HG02763 (cell line): ENCODE data around the gene DENND6B.
A peak's percentile ranks its signal among the peaks of the same experiment; 100 is the strongest.

Experiments used
- ATAC-seq: cut with Tn5 transposase; IDR thresholded peaks from one replicate; pipeline ENCODE4 v1.9.1; 2021; ENCODE audit warnings: mild to moderate bottlenecking, moderate library complexity; ENCODE audit not compliant: unreplicated experiment

Gene DENND6B

DNA sequence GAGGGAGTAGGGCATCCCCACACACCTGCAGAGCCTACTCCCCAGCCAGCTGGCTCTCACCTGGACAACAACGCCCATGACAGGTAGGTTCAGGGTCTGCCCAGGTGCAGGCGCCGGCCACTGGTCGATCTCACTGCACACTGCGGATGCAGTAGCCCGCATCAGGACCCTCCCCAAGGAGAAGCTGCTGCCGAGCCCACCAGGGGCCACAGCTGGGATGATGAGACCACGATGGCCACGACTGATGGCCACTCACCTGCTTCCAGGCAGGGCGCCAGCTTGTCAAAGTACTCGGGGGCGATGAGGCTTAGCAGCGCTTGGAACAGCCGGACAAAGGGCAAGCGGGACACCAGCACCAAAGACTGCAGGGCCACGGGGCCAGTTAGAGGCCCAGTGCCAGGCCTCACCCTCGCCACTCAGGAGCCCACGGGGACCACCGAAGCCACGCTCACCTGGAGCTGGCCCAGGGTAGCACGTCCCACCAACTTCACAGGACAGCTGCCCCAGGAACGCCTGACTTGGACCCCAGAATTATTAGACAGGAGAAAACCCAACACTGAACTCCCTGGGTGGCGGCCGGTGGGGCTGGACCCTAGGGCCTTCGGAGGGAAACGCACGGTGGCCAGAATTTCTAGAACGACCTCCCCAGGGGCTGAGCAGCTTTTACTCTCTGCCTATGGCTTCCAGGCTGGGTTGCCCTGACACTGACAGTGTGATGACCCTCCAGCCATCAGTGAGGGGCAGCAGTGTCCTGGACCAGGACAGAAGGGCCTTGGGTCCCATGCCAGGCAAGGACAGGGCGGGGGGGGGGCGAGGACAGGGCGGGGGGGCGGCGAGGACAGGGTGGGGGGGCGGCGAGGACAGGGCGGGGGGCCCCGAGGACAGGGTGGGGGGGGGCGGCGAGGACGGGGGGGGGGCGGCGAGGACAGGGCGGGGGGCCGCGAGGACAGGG lies 10.4 kb downstream of the DENND6B start:
- ATAC-seq = no peak

DNA sequence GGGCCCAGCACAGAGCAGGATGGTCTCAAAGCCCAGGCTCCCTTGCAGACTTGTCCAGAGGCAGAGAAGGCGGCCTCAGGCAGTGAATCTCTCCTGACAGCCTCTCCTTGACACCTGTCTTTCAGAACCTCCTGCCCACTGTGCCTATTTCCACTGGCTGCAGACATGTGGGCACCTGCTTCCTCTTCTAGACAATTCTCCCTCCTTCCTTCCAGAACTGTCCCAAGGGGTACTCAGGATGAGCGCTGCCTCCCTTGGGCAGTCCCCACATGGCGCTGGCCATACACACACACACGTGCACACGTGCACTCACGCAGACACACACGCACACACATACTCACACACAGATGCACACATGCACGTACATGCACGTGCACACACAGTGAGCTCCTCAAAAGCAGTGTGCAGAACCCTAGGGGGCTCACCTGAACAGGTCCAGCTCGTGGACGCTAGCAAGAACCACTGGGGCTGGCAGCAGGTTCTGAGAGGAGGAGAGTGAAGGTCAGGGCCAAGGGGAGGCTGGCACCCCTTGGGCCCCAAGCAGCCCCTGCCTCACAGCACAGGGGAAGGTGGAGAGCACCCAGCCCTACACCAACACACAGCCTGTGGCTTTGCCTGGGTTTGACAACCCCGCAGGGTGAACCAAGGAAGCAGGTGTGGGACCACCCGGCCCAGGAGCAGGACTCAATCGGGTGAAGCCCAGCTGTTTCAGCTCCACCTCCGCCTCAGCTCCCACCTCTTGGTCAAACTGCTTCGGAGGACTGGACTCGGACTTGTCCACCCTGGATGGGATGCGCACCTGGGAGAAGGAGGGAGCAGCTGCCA lies 11.3 kb downstream of the DENND6B start:
- ATAC-seq = no peak

DNA sequence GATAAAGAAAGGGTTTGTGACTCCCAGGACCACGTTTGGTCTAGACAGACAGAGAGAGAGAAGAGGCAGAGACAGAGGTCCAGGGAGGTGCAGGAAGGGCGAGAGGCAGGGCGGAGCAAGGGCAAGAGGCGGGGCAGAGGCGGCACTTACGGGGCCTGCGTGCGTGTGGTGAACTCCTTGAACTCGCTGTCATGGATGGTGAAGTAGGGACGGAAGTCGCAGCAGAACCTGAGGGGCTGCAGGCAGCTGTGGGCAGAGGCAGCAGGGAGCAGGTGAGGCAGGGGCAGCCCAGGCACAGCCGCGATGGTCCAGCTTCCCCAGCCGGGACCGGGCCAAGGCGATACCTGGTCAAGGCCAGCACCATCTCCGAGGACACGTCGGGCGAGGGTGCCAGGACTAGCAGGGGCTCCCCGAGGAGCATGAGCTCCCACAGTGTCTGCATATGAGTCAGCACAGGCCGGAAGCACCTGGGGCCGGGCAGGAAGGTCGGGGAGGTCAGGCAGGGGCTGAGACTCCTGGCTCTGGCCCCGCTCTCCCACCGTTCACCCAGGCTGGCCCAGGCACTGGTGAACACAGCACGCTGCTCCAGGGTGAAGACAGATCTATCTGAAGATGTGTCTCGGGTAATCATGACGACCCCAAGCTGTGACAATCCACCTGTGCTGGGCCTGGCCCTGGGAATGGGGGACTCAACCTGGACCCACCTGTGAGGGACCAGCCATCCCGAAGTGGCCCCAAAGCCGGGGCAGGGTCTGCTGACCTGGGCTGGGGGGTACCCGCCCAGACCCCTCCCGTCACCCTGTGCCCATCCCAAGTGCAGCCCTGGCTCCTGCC lies 12.1 kb downstream of the DENND6B start:
- peak; percentile 67 for ATAC-seq

DNA sequence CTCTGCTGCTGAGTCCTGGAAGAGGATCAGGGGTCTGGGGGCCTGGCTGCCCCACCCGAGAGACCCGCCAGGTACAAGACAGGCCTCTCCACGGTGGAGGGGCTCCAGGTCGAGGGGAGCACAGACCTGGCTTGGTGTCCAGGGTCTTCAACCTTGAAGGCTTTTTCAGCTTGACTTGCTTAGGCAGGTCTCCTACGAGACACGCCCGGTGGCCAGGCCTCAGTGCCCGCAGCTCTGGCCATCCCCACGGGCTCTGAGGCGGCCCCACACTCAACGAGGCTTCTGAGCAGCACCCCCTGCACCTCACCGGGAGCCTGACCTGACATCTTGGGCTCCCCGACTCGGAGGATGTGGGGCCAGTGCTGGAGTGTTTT lies 12.7 kb downstream of the DENND6B start:
- no peak for ATAC-seq

DNA sequence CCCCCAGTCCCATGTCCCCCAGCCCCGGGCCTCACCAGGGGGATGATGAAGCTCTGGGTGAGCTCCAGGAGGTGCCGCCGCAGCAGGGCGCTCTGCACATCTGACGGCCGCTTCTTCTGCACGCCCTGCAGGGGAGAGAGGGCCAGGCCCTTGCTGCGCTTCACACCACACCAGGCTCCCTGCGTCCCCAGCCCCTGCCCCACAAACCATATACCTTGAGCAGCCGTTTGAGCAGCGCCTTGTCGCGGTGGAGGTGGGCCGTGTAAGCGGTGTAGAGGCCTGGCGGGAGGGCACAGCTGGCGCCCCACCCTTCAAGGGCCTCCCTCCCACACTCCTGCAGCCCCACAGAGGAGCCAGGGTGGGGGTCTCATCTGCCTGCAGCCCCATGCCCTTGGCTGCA lies 13.2 kb downstream of the DENND6B start:
- ATAC-seq = no peak

DNA sequence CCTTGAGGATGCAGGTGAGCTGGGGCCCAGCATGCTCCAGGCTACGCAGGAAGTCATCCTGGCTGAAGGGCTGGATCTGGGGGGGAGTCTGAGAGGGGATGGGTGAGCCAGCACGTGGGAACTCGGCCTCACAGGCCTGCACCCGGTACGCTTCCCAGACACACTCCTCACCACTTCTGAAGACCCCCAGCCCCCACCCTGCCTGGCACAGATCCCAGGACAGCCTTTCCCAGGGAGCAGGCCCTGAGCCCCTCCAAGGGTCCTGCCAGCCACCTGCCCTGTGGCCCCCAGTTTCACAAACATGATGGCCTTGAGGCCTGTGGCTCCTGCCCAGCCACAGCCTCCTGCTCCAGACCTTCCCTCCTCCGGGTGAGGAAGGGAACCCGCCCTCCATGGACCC lies 13.8 kb downstream of the DENND6B start:
- ATAC-seq = no peak

DNA sequence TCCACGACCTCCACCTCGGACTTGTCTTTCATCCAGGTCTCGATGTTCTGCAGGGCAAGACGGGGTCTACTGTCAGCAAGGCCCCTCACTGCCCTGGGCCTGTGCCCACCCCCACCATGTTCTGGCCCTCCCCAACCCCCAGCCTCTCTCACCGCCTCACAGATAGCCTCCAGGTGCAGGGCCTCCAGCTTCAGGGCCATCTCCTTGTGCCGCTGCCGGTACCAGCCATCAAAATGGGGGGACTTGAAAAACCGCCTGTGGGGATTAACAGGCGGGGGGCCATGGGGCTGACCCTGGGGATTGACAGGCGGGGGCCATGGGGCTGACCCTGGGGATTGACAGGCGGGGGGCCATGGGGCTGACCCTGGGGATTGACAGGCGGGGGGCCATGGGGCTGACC lies 14.4 kb downstream of the DENND6B start:
- no peak for ATAC-seq

DNA sequence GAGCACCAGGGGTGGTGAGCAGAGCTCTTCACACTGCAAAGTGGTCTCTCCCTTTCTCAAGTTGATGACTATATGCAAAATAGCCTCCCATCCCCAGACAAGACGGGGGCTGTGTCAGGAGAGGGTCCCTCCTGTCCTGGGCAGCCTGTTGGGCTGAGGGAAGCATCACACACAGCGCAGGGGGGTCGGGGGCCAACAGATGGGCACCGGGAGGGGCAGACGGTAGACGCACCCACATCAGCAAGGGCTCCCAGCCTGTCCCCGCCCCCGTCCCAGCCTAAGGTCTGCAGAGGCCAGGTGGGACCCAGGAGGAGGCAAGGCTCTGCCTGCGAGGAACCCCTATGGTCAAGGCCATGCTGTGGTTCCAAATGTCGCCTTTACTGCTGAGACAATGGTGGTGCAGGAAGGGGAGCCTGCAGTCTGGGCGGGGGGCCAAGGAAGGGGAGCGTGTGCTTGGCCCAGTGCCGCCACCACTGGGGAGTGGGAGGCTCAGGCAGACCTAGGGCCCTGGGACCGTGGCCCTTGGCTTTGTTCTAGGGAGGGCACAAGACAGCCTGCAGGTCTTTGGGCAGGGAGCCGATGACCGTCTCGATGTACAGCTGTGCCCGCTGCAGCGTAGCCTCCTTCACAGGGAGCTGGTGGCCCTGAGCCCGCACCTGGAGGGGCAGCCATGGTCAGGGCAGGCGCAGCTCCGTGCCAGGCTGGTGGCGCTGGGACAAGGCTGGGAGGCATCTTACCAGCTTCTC lies 15.0 kb downstream of the DENND6B start:
- no peak for ATAC-seq

DNA sequence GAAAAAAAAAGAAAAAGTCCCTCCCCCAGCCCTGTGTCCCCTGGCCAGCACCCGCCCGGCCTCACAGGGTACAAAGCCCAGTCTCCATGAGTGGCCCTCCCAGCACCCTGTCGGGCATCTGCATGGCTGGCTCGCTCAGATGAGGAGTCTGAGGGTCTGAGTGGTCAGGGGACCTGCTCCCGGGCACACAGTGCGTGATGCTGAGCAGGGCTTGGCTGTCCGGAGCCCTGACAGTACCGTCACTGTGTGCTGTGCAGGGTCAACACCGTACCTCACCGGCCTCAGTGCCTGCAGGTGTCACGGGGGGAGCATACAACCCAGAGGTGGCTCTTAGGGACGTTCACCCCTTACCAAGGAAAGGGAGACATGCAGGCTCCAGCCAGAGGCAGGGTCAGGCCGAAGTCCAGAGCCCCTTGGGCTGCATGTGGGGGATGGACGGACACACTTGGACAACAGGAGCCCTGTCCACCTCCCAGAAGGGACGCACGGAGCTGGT lies 15.8 kb downstream of the DENND6B start:
- no peak for ATAC-seq

DNA sequence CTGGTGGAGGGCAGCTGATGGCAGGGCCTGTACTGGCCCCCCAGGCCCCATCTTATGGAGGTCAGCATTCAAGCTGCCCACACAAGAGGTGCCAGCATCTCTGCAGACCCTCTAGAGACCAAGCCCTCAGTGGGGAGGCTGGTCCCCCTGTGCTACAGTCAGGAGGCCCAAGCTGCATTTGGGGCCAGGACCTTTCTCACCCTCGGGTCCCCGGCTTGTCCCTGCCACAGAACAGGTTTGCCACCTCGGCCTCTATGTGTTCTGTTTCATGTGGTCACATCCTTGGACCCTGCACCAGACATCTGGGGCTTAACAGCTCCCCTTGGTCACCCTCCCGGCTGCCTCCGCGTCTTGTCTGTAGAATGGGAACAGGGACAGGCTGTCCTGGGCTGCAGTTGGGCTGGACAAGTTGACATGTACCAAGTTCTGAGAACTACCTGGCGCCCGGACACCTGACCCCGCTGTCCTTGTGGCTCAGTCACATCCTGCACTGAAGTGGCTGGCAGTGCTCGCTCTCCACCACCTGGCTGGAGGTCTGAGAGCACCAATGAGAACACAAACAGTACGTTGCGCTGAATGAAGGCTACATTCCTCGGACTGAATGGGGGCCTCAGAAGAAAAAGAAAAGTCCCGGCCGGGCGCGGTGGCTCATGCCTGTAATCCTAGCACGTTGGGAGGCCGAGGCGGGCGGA lies 16.6 kb downstream of the DENND6B start:
- no peak for ATAC-seq

DNA sequence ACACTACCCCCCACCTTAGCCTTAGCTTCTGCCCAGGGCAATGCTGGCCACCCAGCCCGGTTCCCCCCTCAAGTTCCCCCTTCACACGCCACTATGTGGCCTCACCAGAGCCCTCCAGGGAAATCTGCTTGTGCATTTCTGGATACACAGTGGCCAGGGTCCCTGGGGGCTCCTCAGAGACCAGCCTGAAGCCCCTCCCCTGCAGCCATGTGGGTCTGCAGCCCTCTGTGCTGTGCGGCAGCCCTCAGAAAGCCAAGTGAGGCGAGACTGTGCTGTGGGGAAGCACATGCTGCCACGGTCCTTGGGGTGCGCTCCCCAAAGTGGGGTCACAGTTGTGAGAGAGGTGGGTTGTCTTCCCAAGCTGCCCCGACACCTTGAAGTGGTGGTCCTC lies 17.2 kb downstream of the DENND6B start:
- ATAC-seq = no peak

DNA sequence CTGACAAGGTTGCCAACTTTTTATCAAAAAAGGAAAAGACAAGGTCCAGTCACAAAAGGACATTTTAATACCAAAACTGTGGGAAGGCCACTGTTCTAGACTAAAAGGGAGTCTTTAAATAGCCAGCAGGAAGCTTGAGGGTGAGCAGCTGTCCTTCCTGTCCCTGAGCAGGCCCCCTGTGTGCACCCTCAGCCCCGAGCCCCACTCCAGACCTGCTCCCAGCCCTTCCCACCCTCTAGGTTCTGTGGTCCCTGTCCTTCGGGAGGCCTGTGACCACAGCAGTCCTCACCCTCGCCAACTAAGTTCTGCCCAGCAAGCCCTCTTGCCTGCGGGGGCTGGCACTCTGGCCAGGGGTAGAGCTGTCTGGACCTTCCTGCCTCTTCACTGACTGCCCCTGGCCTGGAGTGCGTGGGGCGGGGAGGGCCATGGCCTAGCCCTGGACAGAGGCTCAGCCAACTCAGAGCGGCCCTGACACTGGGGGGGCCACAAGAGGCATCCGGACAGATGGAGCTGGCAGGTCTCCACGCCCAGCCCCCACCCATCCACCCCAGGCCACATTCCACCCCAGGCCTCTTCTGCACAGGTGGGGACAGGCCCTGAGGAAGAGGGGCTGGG lies 17.7 kb downstream of the DENND6B start:
- no peak for ATAC-seq

DNA sequence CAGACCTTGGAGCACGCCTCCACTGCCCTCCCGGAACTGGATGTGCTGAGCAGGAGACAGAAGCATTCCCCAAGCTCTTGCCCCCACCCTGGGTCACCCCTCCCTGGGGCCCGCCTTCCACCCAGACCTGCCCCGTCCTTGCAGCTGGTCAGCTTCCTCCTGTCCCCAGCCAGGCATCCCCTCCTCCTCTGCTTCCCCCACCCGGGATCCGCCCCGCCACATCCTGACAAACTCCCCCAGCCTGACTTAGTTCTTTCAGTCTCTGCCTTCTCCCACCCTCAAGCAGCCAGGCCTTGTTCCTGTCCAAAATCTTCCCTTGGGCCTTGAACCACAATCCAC lies 18.2 kb downstream of the DENND6B start:
- no peak for ATAC-seq

DNA sequence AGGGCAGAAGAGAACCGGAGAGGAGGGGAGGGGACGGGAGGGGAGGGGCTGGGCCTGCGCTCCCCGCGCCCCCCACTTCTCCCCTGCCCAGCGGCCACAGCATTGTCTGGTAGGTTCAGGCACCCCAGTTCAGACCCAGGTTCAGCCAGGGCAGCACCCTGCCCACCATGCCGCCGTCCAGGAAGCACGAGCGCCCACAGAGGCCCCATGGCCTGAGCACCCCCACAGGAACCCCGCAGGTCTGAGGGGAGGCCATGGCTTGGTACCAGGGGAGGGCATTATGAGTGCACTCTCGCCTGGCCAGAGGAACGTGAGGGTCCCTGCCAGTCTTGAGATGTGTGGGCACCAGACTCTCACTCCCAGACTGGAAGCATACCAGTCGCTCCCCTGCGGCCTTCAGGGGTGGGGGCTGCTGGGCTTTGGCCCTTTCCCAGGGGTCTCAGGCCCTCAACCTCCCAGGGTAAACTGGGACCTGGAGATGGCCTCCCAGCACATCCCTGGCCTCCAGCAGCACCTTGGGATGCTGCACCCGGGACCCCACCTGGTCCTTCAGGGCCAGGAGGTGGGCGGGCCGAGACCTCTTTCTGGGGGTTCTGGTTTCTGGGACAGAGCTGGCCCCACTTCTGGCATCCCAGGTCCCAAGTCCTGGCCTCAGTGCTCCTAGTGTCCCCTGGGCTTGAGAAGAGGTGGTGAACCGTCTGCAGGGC lies 18.8 kb downstream of the DENND6B start:
- ATAC-seq = no peak

DNA sequence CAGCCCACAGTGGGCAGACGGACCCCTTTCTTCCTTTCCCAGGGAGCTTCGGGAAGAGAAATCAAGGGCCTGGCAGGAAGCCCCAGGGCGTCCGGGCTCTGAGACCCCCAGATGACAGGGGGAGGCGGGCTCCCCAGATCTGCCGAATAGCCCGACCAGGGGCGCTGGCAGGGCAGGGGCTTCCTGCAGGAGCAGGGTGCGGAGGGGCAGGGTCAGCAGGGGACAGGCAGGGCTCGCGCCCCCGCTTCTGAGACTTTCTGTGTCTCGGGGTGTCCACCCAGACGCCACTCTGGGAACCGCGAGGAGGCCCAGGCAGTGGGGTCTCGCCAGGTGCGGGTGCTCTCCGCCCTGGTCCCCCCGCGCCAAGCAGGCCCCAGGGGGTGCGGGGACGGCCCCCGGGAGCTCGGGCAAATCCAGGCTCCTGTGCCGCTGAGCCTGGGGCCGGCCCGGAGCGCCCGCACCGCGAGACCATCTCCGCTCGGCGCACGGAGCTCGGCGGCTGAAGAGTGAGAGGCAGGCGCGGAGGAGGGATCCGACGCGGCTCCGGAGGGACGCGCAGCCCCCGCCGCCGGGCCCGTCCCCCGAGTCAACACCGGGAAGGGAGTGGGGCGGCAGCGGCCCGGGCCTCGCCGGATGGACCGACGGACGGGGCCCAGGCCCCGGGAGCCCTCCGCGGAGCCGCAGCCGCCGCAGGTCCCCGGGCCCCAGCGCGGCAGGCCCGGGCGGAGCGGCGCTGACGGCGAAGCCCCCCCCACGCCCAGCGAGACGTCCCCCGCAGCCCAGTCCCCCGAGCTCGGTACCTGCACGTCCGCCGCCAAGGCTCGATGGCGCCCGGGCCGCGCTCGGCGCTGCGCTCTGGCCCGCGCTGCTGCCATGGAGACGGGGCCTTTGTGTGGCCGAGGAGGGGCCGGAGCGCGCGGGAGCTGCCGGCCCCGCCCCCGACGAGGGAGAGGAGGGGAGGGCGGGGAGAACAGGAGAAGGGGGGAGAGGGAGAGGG lies 19.8 kb downstream of the DENND6B start, which contains the start of gene PLXNB2:
Gene PLXNB2, minus strand, starts transcription at position 894 of the 997 bp plus-strand sequence. CDS start 17,062 bp downstream, outside the sequence.
- ATAC-seq = no peak

DNA sequence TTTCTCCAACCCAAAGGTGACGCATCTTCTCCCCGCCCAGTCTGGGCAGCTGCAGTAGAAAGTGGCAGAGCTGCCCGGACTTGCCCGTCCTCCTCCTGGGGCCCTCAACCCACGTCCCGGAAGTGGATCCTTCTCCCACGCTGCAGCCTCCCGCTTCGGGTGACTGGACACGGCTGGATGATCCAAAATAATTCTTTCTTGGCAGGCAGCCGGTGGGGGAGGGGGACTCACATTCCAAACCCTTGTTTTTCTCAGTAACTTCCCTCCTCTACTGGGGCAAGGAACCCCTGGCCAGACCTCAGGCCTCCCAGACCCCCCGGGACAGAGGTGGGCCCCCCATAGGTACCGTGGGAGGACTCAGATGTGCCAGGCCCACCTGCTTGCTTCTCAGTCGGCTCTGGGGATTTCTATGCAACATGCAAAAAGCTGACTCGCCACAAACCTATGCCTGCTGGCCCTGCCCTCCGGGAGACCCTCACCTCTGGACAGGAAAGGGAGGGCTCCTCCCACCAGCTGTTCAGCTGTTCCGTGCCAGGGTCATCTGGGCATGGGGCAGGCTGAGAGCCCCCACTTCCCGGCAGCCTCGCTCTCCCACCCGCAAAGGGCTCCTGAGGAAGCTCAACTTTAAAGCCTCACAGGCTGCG lies 20.8 kb downstream of the DENND6B start:
- peak; percentile 34 for ATAC-seq

DNA sequence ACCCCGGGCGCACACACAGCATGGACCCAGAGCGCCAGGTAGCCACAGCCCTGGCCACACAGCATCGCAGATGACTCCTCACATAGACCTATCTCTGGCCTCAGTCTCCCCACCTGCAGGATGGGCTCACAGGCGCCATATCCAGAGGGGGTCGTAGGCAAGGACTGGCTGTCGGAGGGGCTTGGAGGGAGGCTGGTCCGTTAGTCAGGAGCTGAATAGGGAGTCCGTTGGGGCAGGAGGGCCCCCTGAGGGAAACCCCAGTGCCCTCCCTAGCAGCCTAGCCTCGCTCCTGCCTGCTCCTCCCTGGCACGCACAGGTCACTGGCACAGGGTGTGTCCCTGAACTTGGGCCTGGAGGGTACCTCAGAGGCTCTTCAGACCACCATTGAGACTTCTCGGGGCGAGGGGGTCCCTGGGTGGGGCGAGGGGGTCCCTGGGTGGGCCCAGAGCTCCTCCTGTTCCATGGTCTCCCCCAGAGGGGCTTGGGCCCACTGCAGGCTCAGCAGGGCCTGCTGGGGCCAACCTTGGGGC lies 21.4 kb downstream of the DENND6B start:
- ATAC-seq = peak; percentile 8
